Astrocyte of the spinal cord (primary cell): Measurements from ENCODE around the gene RABGAP1L.

ENCODE experiments used
- DNase-seq: peaks from one replicate; pipeline ENCODE4 v3.0.0; 2011; ENCODE audit warnings: low read depth, low spot score
- H3K4me3 ChIP-seq: 2 replicates; pipeline ENCODE4 v1.5.1; 2011; ENCODE audit warnings: low read depth, mild to moderate bottlenecking, low read length, moderate library complexity
- in situ Hi-C: cut with HindIII; loops from 2 replicates; pipeline ENCODE4 v1.10.0; 2017; ENCODE audit warnings: low sequenced_read_pairs
- TF ChIP-seq, protein P1 (sequence below): IDR thresholded peaks from 2 replicates; pipeline ENCODE4 v1.5.1; 2012; ENCODE audit warnings: low read depth, mild to moderate bottlenecking, low read length, inconsistent platforms

Gene RABGAP1L

DNA sequence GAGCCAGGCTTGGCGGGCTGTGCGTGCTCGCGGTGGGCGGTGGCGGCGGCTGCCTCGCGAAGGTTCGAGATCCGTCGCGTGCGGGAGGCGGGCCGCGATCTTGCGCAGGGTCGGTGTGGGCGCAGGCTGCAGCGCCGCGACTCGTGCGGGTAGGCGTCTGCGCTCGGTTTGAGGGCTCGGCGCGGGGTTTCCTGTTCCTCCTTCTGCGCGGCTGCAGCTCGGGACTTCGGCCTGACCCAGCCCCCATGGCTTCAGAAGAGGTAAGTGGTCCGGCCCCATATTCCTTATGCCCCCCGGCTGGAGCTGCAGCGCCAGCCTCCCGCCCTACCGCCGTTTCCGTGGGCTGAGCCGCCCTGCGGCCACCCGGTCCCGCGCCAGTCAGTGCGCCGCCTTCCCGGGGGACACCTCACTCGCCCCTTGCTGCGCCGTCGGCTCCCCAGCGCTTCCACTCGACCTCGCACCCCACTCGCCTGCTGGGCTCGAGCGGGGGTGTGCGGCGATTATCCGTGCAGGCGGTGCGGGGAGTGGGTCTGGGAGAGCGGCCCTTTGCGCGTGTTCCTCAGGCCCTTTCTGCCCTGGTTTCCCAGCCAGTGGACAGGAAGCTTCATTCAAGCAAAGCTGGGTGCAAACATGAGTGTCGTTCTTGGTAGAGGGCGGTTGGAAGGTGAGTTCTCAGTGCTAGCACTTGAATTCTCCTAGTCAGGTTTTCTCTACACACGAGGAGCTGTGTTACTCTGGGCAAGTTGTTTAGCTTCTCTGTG is 840.8 kb downstream of the RABGAP1L start, which contains the start of gene CACYBP:
TSS of gene CACYBP (plus strand) at position 12 of the 761 bp plus-strand sequence. CDS start at position 246, 234 bp downstream.
- in situ Hi-C loops, result no loop called here
- TF ChIP-seq, protein P1, sequence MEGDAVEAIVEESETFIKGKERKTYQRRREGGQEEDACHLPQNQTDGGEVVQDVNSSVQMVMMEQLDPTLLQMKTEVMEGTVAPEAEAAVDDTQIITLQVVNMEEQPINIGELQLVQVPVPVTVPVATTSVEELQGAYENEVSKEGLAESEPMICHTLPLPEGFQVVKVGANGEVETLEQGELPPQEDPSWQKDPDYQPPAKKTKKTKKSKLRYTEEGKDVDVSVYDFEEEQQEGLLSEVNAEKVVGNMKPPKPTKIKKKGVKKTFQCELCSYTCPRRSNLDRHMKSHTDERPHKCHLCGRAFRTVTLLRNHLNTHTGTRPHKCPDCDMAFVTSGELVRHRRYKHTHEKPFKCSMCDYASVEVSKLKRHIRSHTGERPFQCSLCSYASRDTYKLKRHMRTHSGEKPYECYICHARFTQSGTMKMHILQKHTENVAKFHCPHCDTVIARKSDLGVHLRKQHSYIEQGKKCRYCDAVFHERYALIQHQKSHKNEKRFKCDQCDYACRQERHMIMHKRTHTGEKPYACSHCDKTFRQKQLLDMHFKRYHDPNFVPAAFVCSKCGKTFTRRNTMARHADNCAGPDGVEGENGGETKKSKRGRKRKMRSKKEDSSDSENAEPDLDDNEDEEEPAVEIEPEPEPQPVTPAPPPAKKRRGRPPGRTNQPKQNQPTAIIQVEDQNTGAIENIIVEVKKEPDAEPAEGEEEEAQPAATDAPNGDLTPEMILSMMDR, result no peak
- peak within 1 kb of the TSS; percentile 89 for H3K4me3 ChIP-seq
- peak; percentile 25 for DNase-seq

- H3K4me3 ChIP-seq, result peak overlapping the region; percentile 89
- TF ChIP-seq, protein P1, result no peak
- no peak for DNase-seq
- in situ Hi-C loops, result no loop called here
Observed at GRCh38 chr1:175000697-175001187, 841.4 kb downstream of the RABGAP1L start.

GRCh38 chr1:175002910-175003517 is 843.7 kb downstream of the RABGAP1L start:
- no peak for DNase-seq
- in situ Hi-C loops, result no loop called here
- TF ChIP-seq, protein P1, result no peak
- no peak overlapping the region for H3K4me3 ChIP-seq

- TF ChIP-seq, protein P1, result no peak
- H3K4me3 ChIP-seq, result no peak overlapping the region
- in situ Hi-C loops, result no loop called here
- no peak for DNase-seq
Observed at GRCh38 chr1:175003521-175003920, 844.2 kb downstream of the RABGAP1L start.

DNA sequence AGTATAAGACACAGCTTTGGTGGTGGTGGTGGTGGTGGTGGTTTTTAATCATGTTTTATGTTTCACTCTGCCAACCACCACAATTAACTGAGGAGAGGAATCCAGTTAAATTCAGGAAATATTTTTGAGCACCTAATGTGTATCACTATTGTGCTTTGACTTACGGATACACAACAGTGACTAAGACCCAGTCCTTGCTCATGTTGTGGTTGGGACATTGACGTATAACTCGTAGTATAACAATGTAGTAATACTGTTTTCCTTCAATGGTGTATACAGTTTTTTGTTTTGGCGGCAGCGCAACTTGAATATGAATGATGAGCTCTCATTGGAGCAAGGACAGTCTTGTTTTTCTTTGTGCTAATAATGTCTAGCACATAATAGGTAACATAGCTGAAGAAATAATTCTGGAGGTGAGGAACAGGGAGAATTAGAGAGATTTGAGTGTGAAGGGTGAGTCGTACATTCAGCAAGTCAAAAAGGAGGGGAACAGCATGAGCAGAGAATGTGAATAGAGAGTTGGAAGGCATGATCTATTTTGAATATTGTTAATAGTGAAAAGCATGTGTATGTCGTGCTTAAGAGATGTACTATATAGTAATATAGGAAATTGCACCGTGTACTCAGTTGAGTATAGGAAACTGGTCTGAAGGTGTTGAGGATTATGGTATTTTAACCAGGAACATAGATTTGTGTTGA is 845.9 kb downstream of the RABGAP1L start:
- DNase-seq, result peak; percentile 46
- in situ Hi-C loops, result no loop called here
- no peak overlapping the region for H3K4me3 ChIP-seq
- TF ChIP-seq, protein P1, result no peak

GRCh38 chr1:175009532-175009931 is 850.2 kb downstream of the RABGAP1L start:
- DNase-seq, result no peak
- in situ Hi-C loops, result no loop called here
- TF ChIP-seq, protein P1, result no peak
- no peak overlapping the region for H3K4me3 ChIP-seq
